Ovary (tissue), 3 donors: ENCODE results near the gene DPH6.

ENCODE experiments used
- CTCF ChIP-seq, 3 donors: fragments of 450-650 bp in 2 of 3; fragments of 200-600 bp in 1 of 3; IDR thresholded peaks; one replicate each; pipeline versions ENCODE4 v1.5.1 to v1.8.0; 2016 to 2022; ENCODE audit warnings: antibody characterized with exemption in 3 of 3, mild to moderate bottlenecking in 1 of 3
- EP300 ChIP-seq: sonication (generic); formaldehyde crosslinking; IDR thresholded peaks from one replicate; pipeline ENCODE4 v1.6.1; 2017; ENCODE audit warnings: antibody characterized with exemption
- POLR2A ChIP-seq: fragments of 450-650 bp; IDR thresholded peaks from one replicate; pipeline ENCODE4 v1.6.1; 2017; ENCODE audit warnings: antibody characterized with exemption, mild to moderate bottlenecking, moderate library complexity
- donor health status: DM: no; HTN: no; CAD: no.

GRCh38 chr15:35445891-35446290 is 100.1 kb downstream of the DPH6 start:
- TF ChIP-seq CTCF (IDR thresholded peaks at IDR 0.05): no peak
- TF ChIP-seq POLR2A: no peak
- no peak for TF ChIP-seq EP300
